H9 (cell line): Measurements from ENCODE around the gene F12. TPM values are rescaled to one million over a fixed set of nuclear protein-coding genes. Genes with fewer than 3 reads are reported as not detected.
A peak's percentile ranks its signal among the peaks of the same experiment; 100 is the strongest.

Source experiments
- DNase-seq: peaks from one replicate; pipeline ENCODE4 v3.0.0-alpha.2; 2017
- H2AFZ ChIP-seq: one replicate; pipeline ENCODE4 v1.6.1; 2013; ENCODE audit warnings: mild to moderate bottlenecking, low read length, control low read depth, moderate library complexity
- H2AK5ac ChIP-seq: 2 replicates; pipeline ENCODE4 v1.6.1; 2013; ENCODE audit warnings: low read length, control low read depth, mixed read lengths; ENCODE audit not compliant: insufficient read length
- H2BK120ac ChIP-seq: one replicate; pipeline ENCODE4 v1.6.1; 2013; ENCODE audit warnings: low read depth, mild to moderate bottlenecking, low read length, control low read depth, inconsistent platforms; ENCODE audit not compliant: poor library complexity, severe bottlenecking
- H2BK12ac ChIP-seq: 2 replicates; pipeline ENCODE4 v1.6.1; 2013; ENCODE audit warnings: low read length, control low read depth, mixed read lengths, low read depth; ENCODE audit not compliant: insufficient read length
- H2BK15ac ChIP-seq: 2 replicates; pipeline ENCODE4 v1.6.1; 2013; ENCODE audit warnings: low read depth, low read length, control low read depth
- H2BK20ac ChIP-seq: one replicate; pipeline ENCODE4 v1.6.1; 2013; ENCODE audit warnings: low read depth, mild to moderate bottlenecking, low read length, control low read depth, inconsistent platforms; ENCODE audit not compliant: poor library complexity, severe bottlenecking
- H2BK5ac ChIP-seq: 2 replicates; pipeline ENCODE4 v1.6.1; 2013; ENCODE audit warnings: low read length, control low read depth, mixed read lengths; ENCODE audit not compliant: insufficient read length
- H3K14ac ChIP-seq: 2 replicates; pipeline ENCODE4 v1.6.1; 2013; ENCODE audit warnings: low read length, control low read depth; ENCODE audit not compliant: insufficient read depth
- H3K18ac ChIP-seq: 2 replicates; pipeline ENCODE4 v1.6.1; 2013; ENCODE audit warnings: low read depth, mild to moderate bottlenecking, mixed read lengths, low read length, control low read depth; ENCODE audit not compliant: insufficient read length
- H3K23ac ChIP-seq: 2 replicates; pipeline ENCODE4 v1.6.1; 2013; ENCODE audit warnings: low read length, control low read depth, mixed read lengths, low read depth; ENCODE audit not compliant: insufficient read length
- H3K23me2 ChIP-seq: 2 replicates; pipeline ENCODE4 v1.6.1; 2013; ENCODE audit warnings: low read depth, mild to moderate bottlenecking, mixed read lengths, low read length, control low read depth; ENCODE audit not compliant: insufficient read length, poor library complexity, severe bottlenecking
- H3K27ac ChIP-seq: 2 replicates; pipeline ENCODE4 v1.5.1; 2013; ENCODE audit warnings: low read length, control low read depth, mixed read lengths, low read depth; ENCODE audit not compliant: insufficient read length
- H3K27me3 ChIP-seq: 2 replicates; pipeline ENCODE4 v1.6.1; 2013; ENCODE audit warnings: low read length, control low read depth, inconsistent platforms; ENCODE audit not compliant: insufficient read depth
- H3K4ac ChIP-seq: 2 replicates; pipeline ENCODE4 v1.6.1; 2013; ENCODE audit warnings: low read depth, mild to moderate bottlenecking, control low read depth, inconsistent platforms, low read length, moderate library complexity
- H3K4me1 ChIP-seq: 2 replicates; pipeline ENCODE4 v1.6.1; 2013; ENCODE audit warnings: low read length, control low read depth, inconsistent platforms; ENCODE audit not compliant: insufficient read depth
- H3K4me2 ChIP-seq: 2 replicates; pipeline ENCODE4 v1.6.1; 2013; ENCODE audit warnings: low read length, control low read depth, mixed read lengths; ENCODE audit not compliant: insufficient read length, insufficient read depth
- H3K56ac ChIP-seq: 2 replicates; pipeline ENCODE4 v1.6.1; 2013; ENCODE audit warnings: low read depth, mild to moderate bottlenecking, mixed read lengths, low read length, control low read depth; ENCODE audit not compliant: insufficient read length
- H3K79me1 ChIP-seq: 2 replicates; pipeline ENCODE4 v1.6.1; 2013; ENCODE audit warnings: low read depth, mild to moderate bottlenecking, moderate library complexity, low read length, control low read depth, inconsistent platforms; ENCODE audit not compliant: insufficient read depth, poor library complexity, severe bottlenecking
- H3K79me2 ChIP-seq: 2 replicates; pipeline ENCODE4 v1.6.1; 2013; ENCODE audit warnings: low read length, control low read depth, inconsistent platforms; ENCODE audit not compliant: insufficient read depth
- H3K9ac ChIP-seq: 2 replicates; pipeline ENCODE4 v1.6.1; 2013; ENCODE audit warnings: low read length, control low read depth, mixed read lengths; ENCODE audit not compliant: insufficient read length; ENCODE audit errors: extremely low read depth
- H3K9me3 ChIP-seq: one replicate; pipeline ENCODE4 v1.6.1; 2013; ENCODE audit warnings: low read depth, low read length, inconsistent platforms; ENCODE audit not compliant: control insufficient read depth
- H3T11ph ChIP-seq: one replicate; pipeline ENCODE4 v1.6.1; 2013; ENCODE audit warnings: mild to moderate bottlenecking, low read length, control low read depth, inconsistent platforms
- H4K20me1 ChIP-seq: one replicate; pipeline ENCODE4 v1.6.1; 2013; ENCODE audit not compliant: control insufficient read depth, insufficient read length, insufficient read depth
- H4K5ac ChIP-seq: 2 replicates; pipeline ENCODE4 v1.6.1; 2013; ENCODE audit warnings: low read depth, mild to moderate bottlenecking, mixed read lengths, low read length, control low read depth; ENCODE audit not compliant: insufficient read length
- H4K8ac ChIP-seq: replicated peaks from 2 replicates; pipeline ENCODE4 v1.6.1; 2013; ENCODE audit warnings: low read length, control low read depth, mixed read lengths, low read depth; ENCODE audit not compliant: insufficient read length
- H4K91ac ChIP-seq: 2 replicates; pipeline ENCODE4 v1.6.1; 2013; ENCODE audit warnings: low read depth, mild to moderate bottlenecking, moderate library complexity, mixed read lengths, low read length, control low read depth; ENCODE audit not compliant: insufficient read length
- H3K27ac Mint-ChIP-seq, 3 experiments: 2 replicates in 2 of 3; 3 replicates in 1 of 3; pipeline ENCODE4 v1.8.0; 2020 to 2021; ENCODE audit warnings: mixed read lengths in 3 of 3, mild to moderate bottlenecking in 1 of 3, moderate library complexity in 1 of 3
- H3K27me3 Mint-ChIP-seq: 2 replicates; pipeline ENCODE4 v1.8.0; 2021; ENCODE audit warnings: low read depth, mild to moderate bottlenecking, moderate library complexity, mixed read lengths
- H3K36me3 Mint-ChIP-seq, 3 experiments: 2 replicates in 2 of 3; 3 replicates in 1 of 3; pipeline ENCODE4 v1.8.0; 2020 to 2021; ENCODE audit warnings: low read depth in 3 of 3, mixed read lengths in 3 of 3; ENCODE audit not compliant: insufficient read depth in 1 of 3
- H3K4me1 Mint-ChIP-seq, 2 experiments: 2 replicates each; pipeline ENCODE4 v1.8.0; 2020; ENCODE audit warnings: mixed read lengths in 2 of 2
- H3K4me3 Mint-ChIP-seq, 2 experiments: 2 replicates in 1 of 2; 3 replicates in 1 of 2; pipeline ENCODE4 v1.8.0; 2020 to 2021; ENCODE audit warnings: mild to moderate bottlenecking in 2 of 2, mixed read lengths in 2 of 2, moderate library complexity in 1 of 2
- H3K9me3 Mint-ChIP-seq, 2 experiments: 2 replicates in 1 of 2; 3 replicates in 1 of 2; pipeline ENCODE4 v1.8.0; 2020; ENCODE audit warnings: mild to moderate bottlenecking in 2 of 2, mixed read lengths in 2 of 2, moderate library complexity in 1 of 2
- CTCF ChIP-seq: fragments of 200-600 bp; sonication (generic); conservative IDR thresholded peaks from 3 replicates; pipeline ENCODE4 v1.8.0; 2021; ENCODE audit warnings: antibody characterized with exemption, mild to moderate bottlenecking
- WGBS: extraction: QIAGEN DNeasy Blood & Tissue Kit; methylation state at CpG from one replicate; pipeline ENCODE4 v1.1.7; 2013; ENCODE audit warnings: missing lambda C conversion rate, low lambda C conversion rate, mixed read lengths; ENCODE audit not compliant: insufficient read length; ENCODE audit errors: extremely low coverage; 5-methylcytosine and 5-hydroxymethylcytosine counted together
- total RNA-seq: library from RNA; stranded (reverse); gene quantifications from 2 replicates; pipeline ENCODE4 v1.2.1, GENCODE V29; 2021

Gene F12
- total RNA-seq, 1 experiment from 2014 or later: 3.5 TPM

- Mint-ChIP-seq H3K4me1 (peaks cover 18 to 29% of the 10 kb centered on the region in 2 experiments), H3K4me3 (peak overlapping the region in 1 of 2 experiments; percentile 22; a peak in 3 of 5 replicates)
Observed at GRCh38 chr5:177428574-177429217, 19.3 kb upstream of the F12 start.

More at GRCh38 chr5:177428574-177429217, 19.3 kb upstream of the F12 start:
- no peak overlapping the region for H3K9ac ChIP-seq
- no peak overlapping the region for H3T11ph ChIP-seq
- H3K27ac ChIP-seq: no peak overlapping the region
- H3K9me3 ChIP-seq: no peaks in the 10 kb centered on the region
- H2BK5ac ChIP-seq: no peak overlapping the region
- H3K4me1 ChIP-seq: no peaks in the 10 kb centered on the region; the same call in 1 of the 2 replicates
- no peak overlapping the region for H2AK5ac ChIP-seq
- no peak overlapping the region for H2BK20ac ChIP-seq
- no peak overlapping the region for H3K18ac ChIP-seq
- H3K27me3 ChIP-seq: no peaks in the 10 kb centered on the region
- H3K79me1 ChIP-seq: no peaks in the 10 kb centered on the region
- H3K27me3 Mint-ChIP-seq: peaks cover 5% of the 10 kb centered on the region; the same call in 1 of the 2 replicates
- no peak for DNase-seq
- H2BK120ac ChIP-seq: no peak overlapping the region
- H4K5ac ChIP-seq: no peak overlapping the region
- WGBS: no CpG with 5 or more reads among the region's 10 CpGs
- TF ChIP-seq CTCF: no peak
- H4K20me1 ChIP-seq: peaks cover 2% of the 10 kb centered on the region
- H3K14ac ChIP-seq: no peak overlapping the region
- H3K36me3 Mint-ChIP-seq: peaks cover 4 to 27% (median 25%) of the 10 kb centered on the region in 3 experiments; a peak in 6 of 7 replicates
- H3K4ac ChIP-seq: no peak overlapping the region
- no peak overlapping the region for H4K91ac ChIP-seq
- H3K23ac ChIP-seq: no peak overlapping the region
- H3K27ac Mint-ChIP-seq: peak overlapping the region in 2 of 3 experiments; percentile 60 to 64; a peak in 2 of 7 replicates
- H2BK15ac ChIP-seq: no peak overlapping the region
- H2BK12ac ChIP-seq: no peak overlapping the region
- no peak overlapping the region for H4K8ac ChIP-seq
- H3K23me2 ChIP-seq: peaks cover 4% of the 10 kb centered on the region
- no peak overlapping the region for H3K4me2 ChIP-seq
- no peaks in the 10 kb centered on the region for H3K9me3 Mint-ChIP-seq
- H3K56ac ChIP-seq: no peak overlapping the region
- H3K79me2 ChIP-seq: no peaks in the 10 kb centered on the region; the same call in 1 of the 2 replicates
- no peak overlapping the region for H2AFZ ChIP-seq
